Skeletal muscle cell (primary cell): ENCODE measurements around the gene KRTAP12-4.
"Not testable (repeated sequence)": the region's sequence is repeated elsewhere in the genome, so short reads cannot be mapped to it uniquely, and the experiment has no call there.

Experiments used
- DNase-seq: peaks from one replicate; pipeline ENCODE4 v3.0.0-alpha.2; 2010; ENCODE audit warnings: low read depth
- H3K4me3 ChIP-seq: 2 replicates; pipeline ENCODE4 v1.5.1; 2011; ENCODE audit warnings: low read depth, mild to moderate bottlenecking, control low read depth, low read length, moderate library complexity

KRTAP12-4 gene

GRCh38 chr21:44654576-44655175 lies at the start of gene KRTAP12-4:
Gene KRTAP12-4 (minus strand): TSS chr21:44654659. CDS start chr21:44654614, 45 bp downstream.
- DNase-seq = no peak
- no peak within 1 kb of the TSS for H3K4me3 ChIP-seq

GRCh38 chr21:44703731-44704635 lies 49.5 kb upstream of the KRTAP12-4 start:
- DNase-seq = no peak
- no peak overlapping the region for H3K4me3 ChIP-seq

GRCh38 chr21:44702973-44703730 lies 48.7 kb upstream of the KRTAP12-4 start:
- no peak overlapping the region for H3K4me3 ChIP-seq

GRCh38 chr21:44702111-44702972 lies 47.9 kb upstream of the KRTAP12-4 start:
- no peak for DNase-seq

More at GRCh38 chr21:44702973-44703730, 48.7 kb upstream of the KRTAP12-4 start:
- DNase-seq = no peak

GRCh38 chr21:44701541-44701940 lies 47.1 kb upstream of the KRTAP12-4 start:
- DNase-seq = no peak
- no peak overlapping the region for H3K4me3 ChIP-seq

More at GRCh38 chr21:44702111-44702972, 47.9 kb upstream of the KRTAP12-4 start:
- H3K4me3 ChIP-seq = no peak overlapping the region

- no peak for DNase-seq
- H3K4me3 ChIP-seq = no peak overlapping the region
Measured at GRCh38 chr21:44701023-44701400, 46.6 kb upstream of the KRTAP12-4 start.

GRCh38 chr21:44700101-44701022 lies 45.9 kb upstream of the KRTAP12-4 start:
- H3K4me3 ChIP-seq = no peak overlapping the region
- DNase-seq = no peak

- DNase-seq = no peak
Measured at GRCh38 chr21:44699502-44700001, 45.1 kb upstream of the KRTAP12-4 start.

GRCh38 chr21:44697811-44698734 lies 43.6 kb upstream of the KRTAP12-4 start:
- H3K4me3 ChIP-seq = no peak overlapping the region
- peak; percentile 12 for DNase-seq

More at GRCh38 chr21:44699502-44700001, 45.1 kb upstream of the KRTAP12-4 start:
- no peak overlapping the region for H3K4me3 ChIP-seq

GRCh38 chr21:44697172-44697810 lies 42.8 kb upstream of the KRTAP12-4 start, which contains the start of gene KRTAP10-12:
Gene KRTAP10-12 (plus strand): TSS chr21:44697172. CDS start chr21:44697202, 30 bp downstream.
- not testable (repeated sequence) for DNase-seq, H3K4me3 ChIP-seq

- no peak overlapping the region for H3K4me3 ChIP-seq
- no peak for DNase-seq
Measured at GRCh38 chr21:44696572-44696971, 42.1 kb upstream of the KRTAP12-4 start.

GRCh38 chr21:44695641-44696040 lies 41.2 kb upstream of the KRTAP12-4 start:
- H3K4me3 ChIP-seq = no peak overlapping the region
- no peak for DNase-seq

GRCh38 chr21:44695184-44695583 lies 40.7 kb upstream of the KRTAP12-4 start:
- DNase-seq = no peak

GRCh38 chr21:44694776-44695175 lies 40.3 kb upstream of the KRTAP12-4 start:
- no peak overlapping the region for H3K4me3 ChIP-seq
- no peak for DNase-seq

More at GRCh38 chr21:44695184-44695583, 40.7 kb upstream of the KRTAP12-4 start:
- H3K4me3 ChIP-seq = no peak overlapping the region

GRCh38 chr21:44692798-44693512 lies 38.5 kb upstream of the KRTAP12-4 start:
- no peak overlapping the region for H3K4me3 ChIP-seq
- DNase-seq = no peak

GRCh38 chr21:44691686-44692085 lies 37.2 kb upstream of the KRTAP12-4 start:
- DNase-seq = no peak
- no peak overlapping the region for H3K4me3 ChIP-seq
